ENCODE data around the gene RNASEH2C. TPM values are rescaled to one million over a fixed set of nuclear protein-coding genes. Genes with fewer than 3 reads are reported as not detected.
A peak's percentile ranks its signal among the peaks of the same experiment; 100 is the strongest.
"Not testable (repeated sequence)": the region's sequence is repeated elsewhere in the genome, so short reads cannot be mapped to it uniquely, and the experiment has no call there.

Gene RNASEH2C
- total RNA-seq, 1 donor from 2014 or later: 39.7 TPM

GRCh38 chr11:65698205-65698604 is 22.4 kb downstream of the RNASEH2C start:
- peak overlapping the region; percentile 59 for H3K27ac ChIP-seq (replicated peaks)
- no peak overlapping the region for H3K4me3 ChIP-seq
- H3K4me1 ChIP-seq: peaks cover 18% of the 10 kb centered on the region
- no peaks in the 10 kb centered on the region for H3K9me3 ChIP-seq (replicated peaks)
- no peak for DNase-seq
- intact Hi-C loops (cut with micrococcal nuclease): no loop called here
- TF ChIP-seq CTCF (IDR thresholded peaks at IDR 0.05; ENCODE audit: borderline replicate concordance): no peak
- H3K36me3 ChIP-seq: no peaks in the 10 kb centered on the region
- H3K27me3 ChIP-seq (ENCODE audit: low read depth): no peaks in the 10 kb centered on the region

GRCh38 chr11:65696802-65697552 is 23.6 kb downstream of the RNASEH2C start:
- no peak for DNase-seq
- Histone ChIP-seq H3K27me3 (ENCODE audit: low read depth) (no peaks in the 10 kb centered on the region), H3K27ac (replicated peaks) (no peak overlapping the region), H3K9me3 (replicated peaks) (no peaks in the 10 kb centered on the region), H3K4me3 (no peak overlapping the region), H3K4me1 (peaks cover 18% of the 10 kb centered on the region), H3K36me3 (no peaks in the 10 kb centered on the region)
- TF ChIP-seq CTCF (IDR thresholded peaks at IDR 0.05; ENCODE audit: borderline replicate concordance): no peak
- intact Hi-C loops (cut with micrococcal nuclease): no loop called here

GRCh38 chr11:65695459-65696241 is 24.9 kb downstream of the RNASEH2C start:
- H3K27me3 ChIP-seq (ENCODE audit: low read depth): no peaks in the 10 kb centered on the region
- H3K4me1 ChIP-seq: peaks cover 18% of the 10 kb centered on the region
- no peaks in the 10 kb centered on the region for H3K36me3 ChIP-seq
- DNase-seq: no peak
- H3K27ac ChIP-seq (replicated peaks): peak overlapping the region; percentile 58
- no peaks in the 10 kb centered on the region for H3K9me3 ChIP-seq (replicated peaks)
- intact Hi-C loops (cut with micrococcal nuclease): no loop called here
- TF ChIP-seq CTCF (IDR thresholded peaks at IDR 0.05; ENCODE audit: borderline replicate concordance): no peak
- no peak overlapping the region for H3K4me3 ChIP-seq

- H3K36me3 ChIP-seq: no peaks in the 10 kb centered on the region
- no peak for DNase-seq
- TF ChIP-seq CTCF (IDR thresholded peaks at IDR 0.05; ENCODE audit: borderline replicate concordance): no peak
- H3K4me3 ChIP-seq: no peak overlapping the region
- no peaks in the 10 kb centered on the region for H3K27me3 ChIP-seq (ENCODE audit: low read depth)
- H3K9me3 ChIP-seq (replicated peaks): no peaks in the 10 kb centered on the region
- H3K4me1 ChIP-seq: peaks cover 18% of the 10 kb centered on the region
- intact Hi-C loops (cut with micrococcal nuclease): no loop called here
- H3K27ac ChIP-seq (replicated peaks): no peak overlapping the region
Observed at GRCh38 chr11:65692367-65692766, 28.2 kb downstream of the RNASEH2C start.

- H3K9me3 ChIP-seq (replicated peaks); intact Hi-C loops (cut with micrococcal nuclease); DNase-seq; H3K27me3 ChIP-seq (ENCODE audit: low read depth); H3K27ac ChIP-seq (replicated peaks); H3K4me3 ChIP-seq; H3K36me3 ChIP-seq: not testable (repeated sequence)
- peaks cover 14% of the 10 kb centered on the region for H3K4me1 ChIP-seq
Observed at GRCh38 chr11:65691847-65692246, 28.8 kb downstream of the RNASEH2C start.

GRCh38 chr11:65685981-65686380 is 34.6 kb downstream of the RNASEH2C start:
- H3K9me3 ChIP-seq (replicated peaks): no peaks in the 10 kb centered on the region
- intact Hi-C loops (cut with micrococcal nuclease): no loop called here
- no peak for TF ChIP-seq CTCF (IDR thresholded peaks at IDR 0.05; ENCODE audit: borderline replicate concordance)
- no peaks in the 10 kb centered on the region for H3K27me3 ChIP-seq (ENCODE audit: low read depth)
- no peaks in the 10 kb centered on the region for H3K36me3 ChIP-seq
- H3K4me3 ChIP-seq: no peak overlapping the region
- peaks cover 3% of the 10 kb centered on the region for H3K4me1 ChIP-seq
- peak overlapping the region; percentile 19 for H3K27ac ChIP-seq (replicated peaks)
- DNase-seq: no peak

- H3K9me3 ChIP-seq (replicated peaks); H3K27me3 ChIP-seq (ENCODE audit: low read depth); H3K4me3 ChIP-seq; H3K27ac ChIP-seq (replicated peaks); DNase-seq; H3K4me1 ChIP-seq; H3K36me3 ChIP-seq; intact Hi-C loops (cut with micrococcal nuclease): not testable (repeated sequence)
Observed at GRCh38 chr11:65683480-65683879, 37.1 kb downstream of the RNASEH2C start.

Measured in left ventricle myocardium inferior (tissue), 1 donor.